Epithelial cell of esophagus (primary cell): ENCODE results near the gene OPRM1.
"Not testable (repeated sequence)": the region's sequence is repeated elsewhere in the genome, so short reads cannot be mapped to it uniquely, and the experiment has no call there.

Source experiments
- DNase-seq: peaks from one replicate; pipeline ENCODE4 v3.0.0; 2010; ENCODE audit warnings: low read depth
- H3K4me3 ChIP-seq: 2 replicates; pipeline ENCODE4 v1.5.1; 2011; ENCODE audit warnings: mild to moderate bottlenecking, low read length, control low read depth
- TF ChIP-seq, protein P1 (sequence below): IDR thresholded peaks from 2 replicates; pipeline ENCODE4 v1.5.1; 2011; ENCODE audit warnings: low read depth, mild to moderate bottlenecking, low read length, control low read depth, inconsistent platforms; ENCODE audit not compliant: insufficient read depth; ENCODE audit errors: missing control alignments

OPRM1 gene

DNA sequence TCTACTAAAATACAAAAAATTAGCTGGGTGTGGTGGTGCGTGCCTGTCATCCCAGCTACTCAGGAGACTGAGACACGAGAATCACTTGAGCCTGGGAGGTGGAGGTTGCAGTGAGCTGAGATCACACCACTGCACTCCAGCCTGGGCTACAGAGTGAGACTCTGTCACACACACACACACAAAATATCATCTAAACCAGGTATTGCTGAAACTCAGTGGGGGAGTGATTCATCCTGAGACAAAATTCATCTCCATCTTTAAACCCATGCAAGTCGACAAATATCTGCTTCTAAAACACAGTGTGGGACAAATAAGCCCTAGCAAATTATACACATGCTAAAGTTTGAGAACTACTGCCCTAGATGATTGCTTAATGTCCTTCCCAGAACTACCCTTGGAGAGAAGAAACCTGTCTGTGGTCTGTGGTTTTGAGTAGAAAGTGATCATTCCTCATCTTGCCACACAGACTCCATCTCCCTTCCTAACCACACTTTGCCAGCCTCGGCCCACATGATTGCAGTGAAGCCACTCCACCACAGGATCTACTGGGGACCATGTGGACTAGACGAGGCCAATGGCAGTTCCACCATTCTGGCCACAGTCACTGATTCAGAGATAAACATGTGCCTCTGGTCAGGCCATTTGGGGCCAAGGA, 130.3 kb downstream of the OPRM1 start:
- TF ChIP-seq, protein P1, sequence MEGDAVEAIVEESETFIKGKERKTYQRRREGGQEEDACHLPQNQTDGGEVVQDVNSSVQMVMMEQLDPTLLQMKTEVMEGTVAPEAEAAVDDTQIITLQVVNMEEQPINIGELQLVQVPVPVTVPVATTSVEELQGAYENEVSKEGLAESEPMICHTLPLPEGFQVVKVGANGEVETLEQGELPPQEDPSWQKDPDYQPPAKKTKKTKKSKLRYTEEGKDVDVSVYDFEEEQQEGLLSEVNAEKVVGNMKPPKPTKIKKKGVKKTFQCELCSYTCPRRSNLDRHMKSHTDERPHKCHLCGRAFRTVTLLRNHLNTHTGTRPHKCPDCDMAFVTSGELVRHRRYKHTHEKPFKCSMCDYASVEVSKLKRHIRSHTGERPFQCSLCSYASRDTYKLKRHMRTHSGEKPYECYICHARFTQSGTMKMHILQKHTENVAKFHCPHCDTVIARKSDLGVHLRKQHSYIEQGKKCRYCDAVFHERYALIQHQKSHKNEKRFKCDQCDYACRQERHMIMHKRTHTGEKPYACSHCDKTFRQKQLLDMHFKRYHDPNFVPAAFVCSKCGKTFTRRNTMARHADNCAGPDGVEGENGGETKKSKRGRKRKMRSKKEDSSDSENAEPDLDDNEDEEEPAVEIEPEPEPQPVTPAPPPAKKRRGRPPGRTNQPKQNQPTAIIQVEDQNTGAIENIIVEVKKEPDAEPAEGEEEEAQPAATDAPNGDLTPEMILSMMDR, result no peak
- no peak for DNase-seq
- no peak overlapping the region for H3K4me3 ChIP-seq

DNA sequence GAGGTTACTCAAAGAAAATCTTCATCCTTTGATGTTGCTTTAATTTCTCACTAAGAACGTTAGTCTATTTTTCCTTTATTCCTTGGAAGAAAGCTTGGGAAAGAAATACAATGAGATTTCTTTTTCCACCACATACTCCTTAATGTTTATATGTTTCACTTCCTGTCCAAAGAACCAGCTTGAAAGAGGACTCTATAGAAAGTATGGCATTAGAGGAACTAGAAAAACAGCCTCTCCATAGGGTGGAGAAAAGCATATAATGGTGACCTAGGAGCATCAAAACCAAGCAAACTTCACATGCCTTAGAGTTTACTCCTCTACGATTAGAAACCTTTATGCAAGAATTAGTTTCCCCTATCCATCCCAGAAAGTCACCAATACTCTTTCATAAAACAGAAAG, 131.1 kb downstream of the OPRM1 start:
- TF ChIP-seq, protein P1, result no peak
- H3K4me3 ChIP-seq, result no peak overlapping the region
- no peak for DNase-seq

DNA sequence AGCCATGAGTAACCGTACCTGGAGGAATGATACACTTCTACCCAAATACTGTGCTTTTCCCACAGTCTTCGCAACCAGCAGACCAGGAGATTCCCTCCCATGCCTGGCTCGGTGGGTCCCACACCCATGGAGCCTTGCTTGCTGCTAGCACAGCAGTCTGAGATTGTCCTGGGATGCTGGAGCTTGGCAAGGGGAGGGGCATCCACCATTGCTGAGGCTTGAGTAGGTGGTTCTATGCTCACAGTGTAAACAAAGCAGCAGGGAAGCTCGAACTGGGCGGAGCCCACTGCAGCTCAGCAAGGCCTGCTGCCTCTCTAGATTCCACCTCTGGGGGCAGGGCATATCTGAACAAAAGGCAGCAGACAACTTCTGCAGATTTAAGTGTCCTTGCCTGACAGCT, 133.4 kb downstream of the OPRM1 start:
- DNase-seq, H3K4me3 ChIP-seq: not testable (repeated sequence)

DNA sequence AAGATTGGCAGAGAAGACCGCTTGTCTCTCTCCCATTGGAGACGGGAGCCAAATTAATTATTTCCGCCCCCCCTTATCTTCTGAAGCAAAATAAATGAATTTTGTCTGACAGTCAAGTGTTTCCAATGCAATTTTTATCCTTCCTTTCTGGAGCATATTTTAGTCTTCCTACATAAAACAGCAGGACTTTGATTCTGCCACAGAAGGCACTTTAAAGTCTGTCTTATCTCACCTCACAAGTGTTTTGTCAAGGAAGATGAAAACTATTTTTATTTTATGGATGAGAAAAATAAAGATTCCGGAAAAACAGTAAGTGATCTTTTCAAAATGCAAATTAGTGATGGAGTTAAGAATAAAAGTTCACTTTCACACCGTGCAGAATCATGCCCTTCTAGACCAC, 140.4 kb downstream of the OPRM1 start:
- DNase-seq, result no peak
- H3K4me3 ChIP-seq, result no peak overlapping the region
- TF ChIP-seq, protein P1, result no peak

DNA sequence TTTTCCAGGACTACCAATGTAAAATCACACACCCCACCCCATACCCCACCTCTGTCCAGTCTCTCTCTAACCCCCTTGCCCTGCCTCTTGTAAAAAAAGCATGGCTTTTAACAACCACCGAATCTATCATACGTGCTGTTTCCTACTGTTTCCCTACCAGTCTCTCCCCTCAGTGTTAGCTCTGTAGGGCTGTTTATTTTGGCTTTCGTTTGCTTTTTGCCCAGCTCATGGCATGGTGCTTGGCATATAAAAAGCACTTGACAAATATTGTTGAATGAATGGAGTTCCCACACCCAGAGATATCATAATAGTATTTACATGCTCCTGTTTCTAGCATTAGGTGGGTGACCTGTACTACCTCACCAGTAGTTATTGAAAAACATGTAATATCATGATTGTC, 148.2 kb downstream of the OPRM1 start:
- DNase-seq, result no peak
- TF ChIP-seq, protein P1, result no peak
- no peak overlapping the region for H3K4me3 ChIP-seq

DNA sequence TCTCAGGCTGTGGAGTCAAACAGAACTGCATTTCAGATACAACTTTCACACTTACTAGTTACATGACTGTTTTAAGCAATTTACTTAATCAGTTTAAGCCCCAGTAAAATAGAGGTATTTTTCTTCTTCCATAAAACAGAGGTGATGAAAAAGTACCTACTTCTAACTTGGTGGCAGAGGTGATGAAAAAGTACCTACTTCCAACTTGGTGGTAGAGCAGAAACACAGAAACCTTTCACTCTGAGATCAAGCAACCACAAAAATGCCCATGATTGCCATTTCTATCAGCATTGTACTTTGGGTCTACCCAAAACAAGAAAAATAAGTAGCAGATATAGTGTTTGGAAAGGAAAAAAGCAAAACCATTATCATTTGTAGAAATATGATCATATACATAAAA, 148.7 kb downstream of the OPRM1 start:
- no peak overlapping the region for H3K4me3 ChIP-seq

DNA sequence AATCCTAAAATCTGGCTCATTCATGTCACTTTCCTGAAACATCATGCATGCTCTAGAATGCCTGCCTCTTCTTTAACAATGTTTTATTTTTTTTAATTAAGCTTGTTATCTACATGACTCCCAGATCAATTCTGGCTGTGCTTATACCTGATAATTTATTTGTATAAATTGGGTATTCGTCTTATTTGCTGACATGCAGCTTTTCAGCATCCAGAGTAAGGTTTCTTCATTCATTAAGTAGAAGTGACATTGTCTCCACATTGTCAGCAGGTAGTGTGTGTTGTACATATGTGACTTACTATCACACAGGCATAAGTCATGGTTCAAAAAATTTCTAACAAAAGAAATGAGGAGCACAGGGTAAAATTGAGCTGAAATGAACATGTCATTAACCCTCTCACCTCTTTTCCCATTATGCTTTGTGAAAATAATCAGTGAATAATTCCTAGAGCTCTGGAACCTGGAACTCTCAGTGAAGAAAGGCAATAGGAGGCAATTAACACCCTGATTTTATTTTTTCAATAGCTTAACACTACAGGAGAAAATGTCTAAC, 157.4 kb downstream of the OPRM1 start:
- TF ChIP-seq, protein P1, result no peak
- H3K4me3 ChIP-seq, result no peak overlapping the region
- no peak for DNase-seq

More for the DNA sequence above, 148.7 kb downstream of the OPRM1 start:
- DNase-seq, result no peak
- TF ChIP-seq, protein P1, result no peak
